ENCODE measurements around the gene ATG16L1. TPM values are rescaled to one million over a fixed set of nuclear protein-coding genes. Genes with fewer than 3 reads are reported as not detected.

ATG16L1 gene
- total and polyA plus RNA-seq, 2 donors (not counting 3 experiments of a cell fraction or from before 2014, with no cell fraction given) = 18.1 to 29.8 TPM

- Histone ChIP-seq H2AFZ (ENCODE audit: low read depth, low read length) (no peak overlapping the region), H4K20me1 (replicated peaks; ENCODE audit: control insufficient read depth, extremely low read depth, insufficient read depth, low read length) (no peaks in the 10 kb centered on the region), H3K4me1 (ENCODE audit: control insufficient read depth, extremely low read depth, insufficient read depth, low read length) (no peaks in the 10 kb centered on the region), H3K79me2 (ENCODE audit: control insufficient read depth, insufficient read depth, low read length) (no peaks in the 10 kb centered on the region), H3K9me1 (replicated peaks; ENCODE audit: control insufficient read depth, extremely low read depth, insufficient read depth, low read length) (no peaks in the 10 kb centered on the region), H3K36me3 (ENCODE audit: control insufficient read depth in 2 of 2, extremely low read depth in 1 of 2, insufficient read depth in 2 of 2, low read length in 2 of 2) (peaks cover 1 to 34% of the 10 kb centered on the region in 2 experiments), H3K27me3 (ENCODE audit: control insufficient read depth in 2 of 2, insufficient read depth in 2 of 2, low read length in 2 of 2) (no peaks in the 10 kb centered on the region), H3K9ac (replicated peaks; ENCODE audit: extremely low read depth, insufficient read depth, low read length) (no peak overlapping the region), H3K4me2 (ENCODE audit: insufficient read depth, low read length) (no peak overlapping the region), H3K27ac (ENCODE audit: insufficient read depth, low read depth, low read length) (no peak overlapping the region), H3K4me3 (replicated peaks in 1 of 3; ENCODE audit: insufficient read depth in 1 of 3, low read depth in 1 of 3, low read length in 3 of 3) (no peak overlapping the region), H3K9me3 (replicated peaks; ENCODE audit: control insufficient read depth, insufficient read depth, low read length) (no peaks in the 10 kb centered on the region)
- BruUV-seq (replicated peaks) = no TSS peak
- FAIRE-seq (no peak), DNase-seq (ENCODE audit: low read depth, low spot score) (no peak)
- POLR2A ChIA-PET = interaction anchor here (1.0 kb wide), 1 partner anchor 22 kb away, joined by 5 read pairs; no protein-coding TSS in a partner anchor
- intact Hi-C loops (cut with micrococcal nuclease) (no loop called here), dilution Hi-C loops (cut with MboI; ENCODE audit: extremely low pct_ligation_motif_present, low sequenced_read_pairs) (no loop called here)
- no peak for TF ChIP-seq GATA2 (IDR thresholded peaks at IDR 0.05; ENCODE audit: insufficient read depth, insufficient read length, low read depth, low read length)
- no peak for TF ChIP-seq CTCF (IDR thresholded peaks at IDR 0.05; ENCODE audit: extremely low read depth in 1 of 2, insufficient read depth in 1 of 2, low read depth in 1 of 2, low read length in 2 of 2)
- no peak for TF ChIP-seq EZH2 (IDR thresholded peaks at IDR 0.05; ENCODE audit: borderline replicate concordance, low read depth, low read length, severe bottlenecking)
- TF ChIP-seq FOS (IDR thresholded peaks at IDR 0.05; ENCODE audit: borderline replicate concordance, insufficient read depth, low read length) = no peak
- TF ChIP-seq MAX (IDR thresholded peaks at IDR 0.05; ENCODE audit: insufficient read depth, insufficient read length) = no peak
- TF ChIP-seq POLR2AphosphoS5 (IDR thresholded peaks at IDR 0.05; ENCODE audit: insufficient read depth, low read depth, low read length) = no peak
- no peak for TF ChIP-seq JUN (IDR thresholded peaks at IDR 0.05; ENCODE audit: borderline replicate concordance, insufficient read depth, insufficient read length, low read depth)
- TF ChIP-seq MYC (IDR thresholded peaks at IDR 0.05; ENCODE audit: low read depth, low read length) = no peak
- no peak for TF ChIP-seq POLR2A (IDR thresholded peaks at IDR 0.05; ENCODE audit: low read depth, low read length)
- CTCF ChIA-PET = no interaction called here
These were observed 48.9 kb upstream of the ATG16L1 start for GRCh38 chr2:233202531-233202944.
